Liver (tissue), 9 donors: ENCODE data around the gene TLN1. TPM values are rescaled to one million over a fixed set of nuclear protein-coding genes. Genes with fewer than 3 reads are reported as not detected.

Source experiments
- DNase-seq: peaks from one replicate; pipeline ENCODE4 v3.0.0-alpha.2; 2017; ENCODE audit warnings: low spot score
- H3K27ac ChIP-seq, 2 donors: one replicate each; pipeline ENCODE4 v1.7.0; 2013; ENCODE audit warnings: inconsistent platforms in 2 of 2, low read length in 2 of 2, control low read depth in 1 of 2, low read depth in 1 of 2, mild to moderate bottlenecking in 1 of 2
- H3K27me3 ChIP-seq, 4 donors: one replicate each; pipeline versions ENCODE4 v1.6.1 to v1.7.0; 2013; ENCODE audit warnings: low read length in 3 of 4, inconsistent platforms in 1 of 4, mild to moderate bottlenecking in 1 of 4, moderate library complexity in 1 of 4; ENCODE audit not compliant: control insufficient read depth in 4 of 4, insufficient read depth in 4 of 4
- H3K36me3 ChIP-seq, 4 donors: one replicate each; pipeline versions ENCODE4 v1.6.1 to v1.7.0; 2013; ENCODE audit warnings: low read length in 3 of 4, mild to moderate bottlenecking in 3 of 4, low read depth in 1 of 4, moderate library complexity in 1 of 4; ENCODE audit not compliant: control insufficient read depth in 4 of 4, insufficient read depth in 3 of 4
- H3K4me1 ChIP-seq, 4 donors: one replicate each; pipeline versions ENCODE4 v1.6.1 to v1.7.0; 2013; ENCODE audit warnings: low read length in 3 of 4, mild to moderate bottlenecking in 3 of 4, moderate library complexity in 1 of 4; ENCODE audit not compliant: control insufficient read depth in 4 of 4, insufficient read depth in 4 of 4
- H3K4me3 ChIP-seq, 3 donors: one replicate each; pipeline versions ENCODE4 v1.6.1 to v1.7.0; 2013; ENCODE audit warnings: low read length in 3 of 3, control low read depth in 1 of 3, low read depth in 1 of 3, mild to moderate bottlenecking in 1 of 3
- H3K9ac ChIP-seq, 2 donors: one replicate each; pipeline ENCODE4 v1.7.0; 2013; ENCODE audit warnings: low read length in 2 of 2, mild to moderate bottlenecking in 2 of 2, moderate library complexity in 2 of 2, control low read depth in 1 of 2, low read depth in 1 of 2
- H3K9me3 ChIP-seq, 4 donors: one replicate each; pipeline versions ENCODE4 v1.6.1 to v1.7.0; 2013; ENCODE audit warnings: low read length in 3 of 4; ENCODE audit not compliant: control insufficient read depth in 4 of 4
- CTCF ChIP-seq: fragments of 150-350 bp; IDR thresholded peaks from 2 replicates; pipeline ENCODE4 v1.5.1; 2017; ENCODE audit warnings: improper control_type of control experiment, low read depth, low read length; ENCODE audit not compliant: missing input control
- EGR1 ChIP-seq, 2 donors: IDR thresholded peaks; 2 replicates each; pipeline ENCODE4 v1.6.1; 2016 to 2018; ENCODE audit warnings: antibody characterized with exemption in 2 of 2, low read depth in 2 of 2
- FOXA2 ChIP-seq: IDR thresholded peaks from 2 replicates; pipeline ENCODE4 v1.6.1; 2016; ENCODE audit warnings: antibody characterized with exemption
- HNF4A ChIP-seq, 2 donors: conservative IDR thresholded peaks; 2 replicates each; pipeline ENCODE4 v1.6.1; 2016; ENCODE audit warnings: antibody characterized with exemption in 2 of 2, mild to moderate bottlenecking in 2 of 2
- HNF4G ChIP-seq: IDR thresholded peaks from 2 replicates; pipeline ENCODE4 v1.6.1; 2016; ENCODE audit warnings: antibody characterized with exemption
- JUND ChIP-seq, 2 donors: IDR thresholded peaks; 2 replicates each; pipeline ENCODE4 v1.6.1; 2016; ENCODE audit warnings: antibody characterized with exemption in 2 of 2
- MAX ChIP-seq: IDR thresholded peaks from 2 replicates; pipeline ENCODE4 v1.6.1; 2016; ENCODE audit warnings: antibody characterized with exemption
- NR2F2 ChIP-seq: IDR thresholded peaks from 2 replicates; pipeline ENCODE4 v1.6.1; 2016; ENCODE audit warnings: antibody characterized with exemption
- RAD21 ChIP-seq, 2 donors: IDR thresholded peaks; 2 replicates each; pipeline ENCODE4 v1.6.1; 2016; ENCODE audit warnings: antibody characterized with exemption in 2 of 2, mild to moderate bottlenecking in 2 of 2
- REST ChIP-seq: IDR thresholded peaks from 2 replicates; pipeline ENCODE4 v1.6.1; 2016; ENCODE audit warnings: antibody characterized with exemption, mild to moderate bottlenecking
- RXRA ChIP-seq, 2 donors: IDR thresholded peaks; 2 replicates each; pipeline ENCODE4 v1.6.1; 2017 to 2018; ENCODE audit warnings: antibody characterized with exemption in 2 of 2, mild to moderate bottlenecking in 1 of 2
- SP1 ChIP-seq: IDR thresholded peaks from 2 replicates; pipeline ENCODE4 v1.6.1; 2018; ENCODE audit warnings: antibody characterized with exemption, mild to moderate bottlenecking
- TAF1 ChIP-seq: conservative IDR thresholded peaks from 2 replicates; pipeline ENCODE4 v1.6.1; 2016; ENCODE audit warnings: antibody characterized with exemption, mild to moderate bottlenecking
- YY1 ChIP-seq: IDR thresholded peaks from 2 replicates; pipeline ENCODE4 v1.6.1; 2016; ENCODE audit warnings: antibody characterized with exemption, mild to moderate bottlenecking
- ZBTB33 ChIP-seq: IDR thresholded peaks from 2 replicates; pipeline ENCODE4 v1.6.1; 2016; ENCODE audit warnings: antibody characterized with exemption
- WGBS: extraction: QIAGEN DNeasy Blood & Tissue Kit; methylation state at CpG from one replicate; pipeline ENCODE4 v1.1.7; 2013; 5-methylcytosine and 5-hydroxymethylcytosine counted together
- polyA plus RNA-seq, 2 donors: library from polyadenylated mRNA; stranded (reverse) in 1 of 2; unstranded in 1 of 2; fragments of 200-250 nt in 1 of 2; fragments of >200 nt in 1 of 2; fragmentation: Nextera tagmentation in 1 of 2; extraction: Ambion mirVana in 1 of 2; gene quantifications; one replicate each; pipeline versions ENCODE4 v1.2.1 to v1.2.3, GENCODE V29; 2013 to 2015
- total RNA-seq, 2 donors: library from RNA; depleted of rRNA; stranded (reverse); fragments of >200 nt; gene quantifications; one replicate each; pipeline ENCODE4 v1.2.3, GENCODE V29; 2014
- donor health status: healthy.
- donor health status: healthy.
- donor health status: healthy.
- donor health status: healthy.
- donor health status: healthy.

The TLN1 gene
- total and polyA plus RNA-seq, 4 donors = 24.5 to 184 (median 125) TPM

GRCh38 chr9:35713578-35713977 lies 18.4 kb downstream of the TLN1 start:
- no peak overlapping the region for H3K4me3 ChIP-seq
- H3K36me3 ChIP-seq = peaks cover 52 to 92% (median 82%) of the 10 kb centered on the region in 4 donors
- no peaks in the 10 kb centered on the region for H3K4me1 ChIP-seq
- H3K9me3 ChIP-seq = no peaks in the 10 kb centered on the region
- WGBS = 98% methylated on average over 3 of the region's 3 CpGs
- no peak for DNase-seq
- no peak overlapping the region for H3K27ac ChIP-seq
- TF ChIP-seq FOXA2 = no peak
- no peak overlapping the region for H3K9ac ChIP-seq
- no peaks in the 10 kb centered on the region for H3K27me3 ChIP-seq

GRCh38 chr9:35712762-35713400 lies 19.1 kb downstream of the TLN1 start:
- no peak overlapping the region for H3K4me3 ChIP-seq
- no peaks in the 10 kb centered on the region for H3K9me3 ChIP-seq
- no peak overlapping the region for H3K27ac ChIP-seq
- H3K27me3 ChIP-seq = no peaks in the 10 kb centered on the region
- H3K9ac ChIP-seq = no peak overlapping the region
- H3K36me3 ChIP-seq = peaks cover 52 to 92% (median 81%) of the 10 kb centered on the region in 4 donors
- no peaks in the 10 kb centered on the region for H3K4me1 ChIP-seq
- no peak for DNase-seq
- WGBS = 93% methylated on average over 11 of the region's 11 CpGs
- TF ChIP-seq HNF4G (no peak), HNF4A (conservative IDR thresholded peaks at IDR 0.05) (no peak), RAD21 (IDR thresholded peaks at IDR 0.05) (no peak), SP1 (no peak), TAF1 (no peak), REST (no peak), NR2F2 (no peak), RXRA (IDR thresholded peaks at IDR 0.05) (no peak), CTCF (no peak), JUND (IDR thresholded peaks at IDR 0.05) (no peak)

GRCh38 chr9:35711501-35712428 lies 20.2 kb downstream of the TLN1 start:
- WGBS = 91% methylated on average over 21 of the region's 21 CpGs

More at GRCh38 chr9:35711501-35712428, 20.2 kb downstream of the TLN1 start:
- H3K4me3 ChIP-seq = no peak overlapping the region
- no peak for DNase-seq
- no peak overlapping the region for H3K9ac ChIP-seq
- peaks cover 52 to 92% (median 82%) of the 10 kb centered on the region in 4 donors for H3K36me3 ChIP-seq
- no peaks in the 10 kb centered on the region for H3K9me3 ChIP-seq
- TF ChIP-seq RXRA (IDR thresholded peaks at IDR 0.05) = no peak
- TF ChIP-seq SP1 = no peak
- no peak for TF ChIP-seq YY1
- TF ChIP-seq FOXA2 = no peak
- TF ChIP-seq EGR1 (IDR thresholded peaks at IDR 0.05; ENCODE audit: low read depth in 2 of 2) = no peak
- TF ChIP-seq MAX = no peak
- no peak for TF ChIP-seq HNF4A (conservative IDR thresholded peaks at IDR 0.05)
- TF ChIP-seq TAF1 = no peak
- no peak for TF ChIP-seq ZBTB33
- no peaks in the 10 kb centered on the region for H3K4me1 ChIP-seq
- H3K27me3 ChIP-seq = no peaks in the 10 kb centered on the region
- no peak overlapping the region for H3K27ac ChIP-seq
